SU-DHL-6 (cell line): ENCODE measurements around the gene CCNI2.

Experiments
- CTCF ChIP-seq: fragments of 200-600 bp; sonication (generic); IDR thresholded peaks from one replicate; pipeline ENCODE4 v1.5.1; 2017; ENCODE audit warnings: antibody characterized with exemption, mild to moderate bottlenecking, low read length, moderate library complexity; ENCODE audit not compliant: insufficient read depth, poor library complexity, severe bottlenecking
- EZH2phosphoT487 ChIP-seq: fragments of 200-600 bp; sonication (generic), shearing (Covaris generic); conservative IDR thresholded peaks from 2 replicates; pipeline ENCODE4 v1.6.1; 2018; ENCODE audit warnings: mild to moderate bottlenecking, antibody characterized with exemption, low read length, moderate library complexity, mixed read lengths

- TF ChIP-seq CTCF (no peak), EZH2phosphoT487 (no peak)
Measured at GRCh38 chr5:132704875-132705274, 42.4 kb upstream of the CCNI2 start.
